Vagina (tissue), 2 donors: ENCODE measurements around the gene SDHC.

Experiments used
- CTCF ChIP-seq, 3 experiments: fragments of 450-650 bp in 2 of 3; fragments of 200-600 bp in 1 of 3; sonication (generic) in 1 of 3; IDR thresholded peaks; one replicate each; pipeline ENCODE4 v1.5.1; 2017 to 2019; ENCODE audit warnings: antibody characterized with exemption in 3 of 3, mild to moderate bottlenecking in 2 of 3, moderate library complexity in 2 of 3
- POLR2A ChIP-seq, 2 donors: fragments of 450-650 bp; IDR thresholded peaks; one replicate each; pipeline ENCODE4 v1.6.1; 2017; ENCODE audit warnings: antibody characterized with exemption in 2 of 2, mild to moderate bottlenecking in 2 of 2, moderate library complexity in 2 of 2

GRCh38 chr1:161351482-161351881 lies 37.3 kb downstream of the SDHC start:
- TF ChIP-seq CTCF (IDR thresholded peaks at IDR 0.05), result no peak
- no peak for TF ChIP-seq POLR2A (IDR thresholded peaks at IDR 0.05)
